HG03175 (cell line): ENCODE results near the gene BRME1.

ENCODE experiments used
- ATAC-seq: cut with Tn5 transposase; IDR thresholded peaks from one replicate; pipeline ENCODE4 v1.9.1; 2021; ENCODE audit warnings: mild to moderate bottlenecking, moderate library complexity; ENCODE audit not compliant: unreplicated experiment

Gene BRME1

GRCh38 chr19:13905634-13906520 is at the start of gene BRME1, which contains the start of gene CC2D1A:
Gene BRME1 (minus strand): TSS chr19:13906117. CDS start chr19:13904892, 1,225 bp downstream.
Gene CC2D1A (plus strand): TSS chr19:13906201. CDS start chr19:13906442, 241 bp downstream.
- ATAC-seq: peak; percentile 89

DNA sequence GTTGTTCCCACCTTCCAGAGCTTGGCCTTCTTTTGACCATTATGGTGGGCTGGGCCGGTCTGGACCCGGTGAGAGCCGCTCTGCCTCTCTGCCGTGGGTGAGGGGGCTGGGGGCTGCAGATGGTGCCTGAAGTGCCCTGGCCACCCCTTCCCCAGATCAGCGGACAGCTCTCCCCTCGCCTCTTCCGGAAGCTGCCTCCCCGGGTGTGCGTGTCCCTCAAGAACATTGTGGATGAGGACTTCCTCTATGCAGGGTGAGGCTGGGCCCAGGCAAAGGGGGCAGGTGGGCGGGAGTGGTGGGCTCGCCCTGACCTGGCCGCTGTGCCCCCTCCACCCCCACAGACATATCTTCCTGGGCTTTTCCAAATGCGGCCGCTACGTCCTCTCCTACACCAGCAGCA is 48.3 kb upstream of the BRME1 start:
- ATAC-seq: no peak

DNA sequence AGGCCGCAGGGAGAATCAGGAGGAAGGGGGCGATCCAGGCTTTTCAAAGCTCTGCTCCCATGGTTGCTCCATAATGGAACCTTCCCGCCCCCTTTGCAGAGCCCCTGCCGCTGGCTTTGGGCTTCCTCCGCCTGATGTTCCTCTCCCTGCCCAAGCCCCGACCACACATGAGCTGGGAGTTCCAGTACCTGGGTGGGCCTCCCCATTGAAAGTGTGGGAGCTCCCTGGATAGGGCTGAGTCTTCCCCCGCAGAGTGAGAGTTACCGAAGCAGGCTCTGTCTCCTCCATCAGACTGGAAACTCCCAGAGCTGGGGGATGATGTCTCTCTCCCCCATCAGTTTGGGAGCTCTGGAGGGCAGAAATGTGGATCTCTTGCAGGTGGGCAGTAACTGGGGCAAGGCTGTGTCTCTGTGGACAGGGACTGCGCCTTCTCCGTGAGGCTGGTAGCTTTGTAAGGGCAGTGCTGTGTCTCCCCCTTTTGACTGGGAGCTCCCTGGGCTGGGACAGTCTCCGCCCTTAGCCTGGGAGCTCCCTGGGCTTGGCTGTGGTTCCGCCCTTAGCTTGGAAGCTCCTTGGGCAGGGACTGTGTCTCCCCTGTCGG is 47.1 kb upstream of the BRME1 start:
- no peak for ATAC-seq

DNA sequence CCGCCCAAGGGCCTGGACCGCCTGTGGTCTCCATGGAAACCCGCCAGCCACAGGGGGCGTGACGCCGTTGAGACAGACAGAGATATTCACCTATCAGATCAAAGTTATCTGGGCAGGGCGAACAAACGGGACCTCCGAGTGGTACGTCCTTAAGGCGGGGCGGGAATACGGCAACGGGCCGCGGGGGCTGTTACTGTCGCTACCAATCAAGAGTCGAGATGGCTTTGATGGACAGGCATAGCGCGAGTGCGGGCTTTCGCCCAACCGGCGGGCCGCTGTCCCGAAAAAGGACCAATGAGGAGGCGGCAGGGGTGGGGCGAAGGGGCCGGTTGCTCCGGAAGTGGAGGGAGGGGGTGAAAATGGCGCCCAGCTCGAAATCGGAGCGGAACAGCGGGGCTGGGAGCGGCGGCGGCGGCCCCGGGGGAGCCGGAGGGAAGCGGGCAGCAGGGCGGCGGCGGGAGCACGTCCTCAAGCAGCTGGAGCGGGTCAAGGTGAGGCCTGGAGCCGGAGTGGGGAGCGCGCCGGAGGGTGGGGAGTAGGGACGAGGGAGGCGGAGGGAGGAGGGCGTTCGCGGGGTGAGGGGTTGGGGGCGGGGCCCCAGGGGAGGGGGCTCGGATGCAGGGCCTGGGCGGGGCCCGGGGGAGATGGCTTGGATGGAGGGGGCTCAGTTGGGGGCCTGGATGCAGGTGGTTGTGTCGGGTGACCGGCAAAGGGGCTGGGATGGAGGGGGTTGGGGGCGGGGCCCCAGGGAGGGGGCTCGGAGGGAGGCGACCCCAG is 46.4 kb upstream of the BRME1 start, which contains the start of gene DCAF15:
Gene DCAF15 (plus strand): TSS at position 356 of the 777 bp plus-strand sequence. CDS start 4 bp downstream, at position 360.
- peak; percentile 98 for ATAC-seq

GRCh38 chr19:13951799-13952153 is 45.9 kb upstream of the BRME1 start:
- ATAC-seq: peak; percentile 2

GRCh38 chr19:13951043-13951442 is 45.1 kb upstream of the BRME1 start:
- no peak for ATAC-seq

DNA sequence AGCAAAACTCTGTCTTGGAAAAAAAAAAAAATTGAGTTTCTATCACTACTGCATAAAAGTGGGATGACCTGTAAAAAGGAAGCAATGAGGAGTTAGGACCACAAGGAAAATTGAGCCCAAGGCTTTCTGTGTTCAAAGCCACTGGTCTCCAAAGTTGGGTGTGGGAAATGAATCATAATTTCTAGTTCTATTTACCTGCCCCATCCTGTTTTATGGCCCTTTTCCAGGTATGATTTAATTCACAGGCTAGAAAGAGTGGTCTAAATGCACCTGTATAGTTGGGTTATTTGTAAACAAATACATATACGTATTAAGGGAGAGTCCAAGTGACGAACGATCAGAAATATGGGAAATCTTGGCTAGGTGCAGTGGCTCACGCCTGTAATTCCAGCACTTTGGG is 40.5 kb upstream of the BRME1 start:
- no peak for ATAC-seq

- no peak for ATAC-seq
Observed at GRCh38 chr19:13942023-13942684, 36.2 kb upstream of the BRME1 start.

DNA sequence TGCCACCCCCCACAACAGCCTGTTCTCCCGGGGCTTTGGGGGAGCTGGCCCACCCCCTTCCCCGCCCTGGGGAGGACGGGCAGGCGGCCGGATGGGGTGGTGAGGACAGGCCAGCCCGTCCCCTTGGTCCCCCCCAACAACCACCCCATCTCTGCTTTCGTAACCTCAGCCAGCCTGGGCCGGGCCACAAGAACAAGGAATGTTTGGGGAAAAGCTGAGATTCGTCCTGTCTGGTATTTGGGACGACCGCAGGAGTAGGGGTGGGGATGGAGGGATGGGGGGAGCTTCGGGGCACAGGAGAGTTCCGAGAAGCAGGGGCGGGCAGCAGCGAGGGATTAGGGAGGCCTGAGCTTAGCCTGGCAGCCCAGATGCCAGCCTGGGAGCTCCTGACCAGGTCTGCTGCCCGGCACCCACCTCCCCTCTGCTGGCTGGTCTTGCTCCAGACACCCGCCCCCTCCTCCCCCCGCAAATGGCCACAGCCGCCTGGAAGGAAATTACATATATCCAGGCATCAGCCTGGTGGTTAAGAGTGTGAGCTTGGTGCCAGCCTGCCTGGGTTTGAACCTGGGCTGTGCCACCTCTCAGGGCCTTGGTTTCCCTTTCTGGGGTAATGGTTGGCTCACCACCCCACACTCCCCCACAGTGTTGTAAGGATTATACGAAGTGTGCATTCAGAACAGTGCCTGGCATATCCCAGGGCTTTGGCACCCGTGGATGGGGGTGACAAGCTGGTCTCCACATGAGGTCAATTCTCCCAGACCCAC is 32.6 kb upstream of the BRME1 start, which contains the start of gene PODNL1:
Gene PODNL1 (minus strand): TSS at position 117 of the 764 bp plus-strand sequence. CDS start 236 bp downstream, outside the sequence.
- ATAC-seq: no peak

- no peak for ATAC-seq
Observed at GRCh38 chr19:13937479-13938300, 31.8 kb upstream of the BRME1 start.

- no peak for ATAC-seq
Observed at GRCh38 chr19:13935765-13936510, 30.0 kb upstream of the BRME1 start.

- ATAC-seq: no peak
Observed at GRCh38 chr19:13934785-13935109, 28.8 kb upstream of the BRME1 start.

DNA sequence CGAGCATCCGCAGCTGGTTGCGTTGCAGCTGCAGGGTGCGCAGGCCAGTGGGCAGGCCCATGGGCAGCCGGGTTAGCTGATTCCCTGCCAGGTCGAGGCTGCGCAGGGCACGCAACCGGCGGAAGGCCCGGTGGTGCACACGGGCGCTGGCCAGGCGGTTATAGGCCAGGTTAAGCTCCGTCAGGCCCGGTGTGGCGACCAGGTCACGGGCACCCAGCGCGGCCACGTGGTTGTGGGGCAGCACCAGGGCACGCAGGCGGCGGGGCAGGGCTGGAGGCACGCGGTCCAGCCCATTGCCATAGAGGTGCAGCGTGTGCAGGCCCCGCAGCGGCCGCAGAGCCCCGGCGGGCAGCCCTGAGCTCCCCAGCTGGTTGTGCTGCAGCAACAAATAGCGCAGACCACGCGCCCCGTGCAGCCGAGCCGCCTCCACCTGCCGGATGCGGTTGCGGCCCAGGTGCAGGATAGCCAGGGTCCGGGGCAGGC is 27.0 kb upstream of the BRME1 start:
- ATAC-seq: no peak

DNA sequence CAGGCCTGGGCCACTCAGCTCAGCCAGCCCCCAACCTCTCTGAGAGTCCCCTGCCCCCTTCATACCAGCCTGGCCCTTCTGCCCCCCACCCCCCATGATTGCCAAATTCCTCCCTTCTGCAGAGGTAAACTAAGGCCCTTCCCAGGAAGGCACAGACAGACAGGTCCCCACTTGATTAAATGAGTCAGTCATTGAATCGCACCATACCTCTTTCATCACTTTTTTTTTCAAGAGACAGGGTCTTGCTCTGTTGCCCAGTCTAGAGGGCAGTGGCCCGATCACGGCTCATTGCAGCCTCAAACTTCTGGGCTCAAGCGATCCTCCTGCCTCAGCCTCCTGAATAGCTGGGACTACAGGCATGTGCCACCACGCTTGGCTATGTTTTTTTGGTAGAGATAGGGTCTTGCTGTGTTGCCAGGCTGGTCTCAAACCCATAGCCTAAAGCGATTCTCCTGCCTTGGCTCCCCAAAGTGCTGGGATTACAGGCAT is 26.3 kb upstream of the BRME1 start:
- ATAC-seq: no peak

- no peak for ATAC-seq
Observed at GRCh38 chr19:13931391-13932148, 25.7 kb upstream of the BRME1 start.

GRCh38 chr19:13930402-13930801 is 24.5 kb upstream of the BRME1 start:
- no peak for ATAC-seq

DNA sequence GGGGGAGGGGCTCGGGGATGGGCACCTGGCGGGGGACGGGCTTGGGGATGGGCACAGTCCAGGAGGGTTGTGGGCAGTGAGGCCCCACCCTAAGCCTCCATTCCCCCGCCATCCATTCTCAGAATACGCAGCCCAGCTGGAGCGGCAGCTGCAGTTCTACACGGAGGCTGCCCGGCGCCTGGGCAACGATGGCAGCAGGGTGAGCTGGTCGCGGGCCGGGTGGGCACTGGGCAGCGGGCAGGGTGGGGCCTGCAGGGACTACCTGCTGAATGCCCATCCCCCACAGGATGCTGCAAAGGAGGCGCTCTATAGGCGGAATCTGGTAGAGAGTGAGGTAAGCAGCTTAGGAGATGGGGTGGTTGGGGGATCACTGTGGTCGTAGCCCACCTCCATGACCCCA is 24.0 kb upstream of the BRME1 start:
- no peak for ATAC-seq
